Measurements from ENCODE around the gene NHS.

DNA sequence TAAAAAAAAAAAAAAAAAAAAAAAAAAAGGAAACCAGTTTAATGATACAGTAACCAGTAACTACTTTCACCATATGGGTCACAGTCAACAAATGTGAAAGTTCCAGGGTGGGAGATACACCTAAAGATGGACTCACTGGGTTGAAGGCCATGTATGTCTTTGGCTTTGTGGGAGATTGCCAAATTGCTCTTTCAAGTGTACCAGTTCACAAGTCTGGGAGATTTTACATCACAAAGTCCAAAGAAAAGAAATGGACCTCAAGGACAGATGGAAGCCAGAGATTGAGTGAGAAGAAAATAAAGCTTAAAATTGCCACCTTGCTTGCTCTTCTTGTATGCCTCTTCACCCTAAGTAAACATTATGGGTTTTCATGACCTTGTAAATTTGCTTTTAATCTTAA, 65.3 kb downstream of the NHS start:
- TF ChIP-seq, protein P1, sequence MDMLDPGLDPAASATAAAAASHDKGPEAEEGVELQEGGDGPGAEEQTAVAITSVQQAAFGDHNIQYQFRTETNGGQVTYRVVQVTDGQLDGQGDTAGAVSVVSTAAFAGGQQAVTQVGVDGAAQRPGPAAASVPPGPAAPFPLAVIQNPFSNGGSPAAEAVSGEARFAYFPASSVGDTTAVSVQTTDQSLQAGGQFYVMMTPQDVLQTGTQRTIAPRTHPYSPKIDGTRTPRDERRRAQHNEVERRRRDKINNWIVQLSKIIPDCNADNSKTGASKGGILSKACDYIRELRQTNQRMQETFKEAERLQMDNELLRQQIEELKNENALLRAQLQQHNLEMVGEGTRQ (IDR thresholded peaks at IDR 0.05) = no peak
- TF ChIP-seq SMC3 (IDR thresholded peaks at IDR 0.05) (no peak), SREBF2 (IDR thresholded peaks at IDR 0.05) (no peak), POLR2A (IDR thresholded peaks at IDR 0.05; ENCODE audit: low read length) (no peak), NR3C1 (IDR thresholded peaks at IDR 0.05) (no peak), NPAS2 (CRISPR knock-in tag; IDR thresholded peaks at IDR 0.05; ENCODE audit: borderline replicate concordance) (no peak), RARB (CRISPR knock-in tag; IDR thresholded peaks at IDR 0.05) (no peak), CEBPB (IDR thresholded peaks at IDR 0.05) (no peak), RAD21 (conservative IDR thresholded peaks at IDR 0.05 in 1 of 2, IDR thresholded peaks at IDR 0.05 in 1 of 2) (no peak), HDAC2 (IDR thresholded peaks at IDR 0.05) (no peak), JUN (IDR thresholded peaks at IDR 0.05) (no peak)
- TF ChIP-seq, protein P2, sequence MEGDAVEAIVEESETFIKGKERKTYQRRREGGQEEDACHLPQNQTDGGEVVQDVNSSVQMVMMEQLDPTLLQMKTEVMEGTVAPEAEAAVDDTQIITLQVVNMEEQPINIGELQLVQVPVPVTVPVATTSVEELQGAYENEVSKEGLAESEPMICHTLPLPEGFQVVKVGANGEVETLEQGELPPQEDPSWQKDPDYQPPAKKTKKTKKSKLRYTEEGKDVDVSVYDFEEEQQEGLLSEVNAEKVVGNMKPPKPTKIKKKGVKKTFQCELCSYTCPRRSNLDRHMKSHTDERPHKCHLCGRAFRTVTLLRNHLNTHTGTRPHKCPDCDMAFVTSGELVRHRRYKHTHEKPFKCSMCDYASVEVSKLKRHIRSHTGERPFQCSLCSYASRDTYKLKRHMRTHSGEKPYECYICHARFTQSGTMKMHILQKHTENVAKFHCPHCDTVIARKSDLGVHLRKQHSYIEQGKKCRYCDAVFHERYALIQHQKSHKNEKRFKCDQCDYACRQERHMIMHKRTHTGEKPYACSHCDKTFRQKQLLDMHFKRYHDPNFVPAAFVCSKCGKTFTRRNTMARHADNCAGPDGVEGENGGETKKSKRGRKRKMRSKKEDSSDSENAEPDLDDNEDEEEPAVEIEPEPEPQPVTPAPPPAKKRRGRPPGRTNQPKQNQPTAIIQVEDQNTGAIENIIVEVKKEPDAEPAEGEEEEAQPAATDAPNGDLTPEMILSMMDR (IDR thresholded peaks at IDR 0.05) = no peak
- TF ChIP-seq, protein P3, sequence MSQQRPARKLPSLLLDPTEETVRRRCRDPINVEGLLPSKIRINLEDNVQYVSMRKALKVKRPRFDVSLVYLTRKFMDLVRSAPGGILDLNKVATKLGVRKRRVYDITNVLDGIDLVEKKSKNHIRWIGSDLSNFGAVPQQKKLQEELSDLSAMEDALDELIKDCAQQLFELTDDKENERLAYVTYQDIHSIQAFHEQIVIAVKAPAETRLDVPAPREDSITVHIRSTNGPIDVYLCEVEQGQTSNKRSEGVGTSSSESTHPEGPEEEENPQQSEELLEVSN (IDR thresholded peaks at IDR 0.05; ENCODE audit: borderline replicate concordance, low read depth) = no peak
- TF ChIP-seq, protein P4, sequence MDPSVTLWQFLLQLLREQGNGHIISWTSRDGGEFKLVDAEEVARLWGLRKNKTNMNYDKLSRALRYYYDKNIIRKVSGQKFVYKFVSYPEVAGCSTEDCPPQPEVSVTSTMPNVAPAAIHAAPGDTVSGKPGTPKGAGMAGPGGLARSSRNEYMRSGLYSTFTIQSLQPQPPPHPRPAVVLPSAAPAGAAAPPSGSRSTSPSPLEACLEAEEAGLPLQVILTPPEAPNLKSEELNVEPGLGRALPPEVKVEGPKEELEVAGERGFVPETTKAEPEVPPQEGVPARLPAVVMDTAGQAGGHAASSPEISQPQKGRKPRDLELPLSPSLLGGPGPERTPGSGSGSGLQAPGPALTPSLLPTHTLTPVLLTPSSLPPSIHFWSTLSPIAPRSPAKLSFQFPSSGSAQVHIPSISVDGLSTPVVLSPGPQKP (IDR thresholded peaks at IDR 0.05; ENCODE audit: low read depth, low read length) = no peak

Data from A549 (cell line).